MM.1S (cell line): Measurements from ENCODE around the gene TRIM29.

Experiments
- DNase-seq: peaks from one replicate; pipeline ENCODE4 v3.0.0-alpha.2; 2015
- H2AFZ ChIP-seq: fragments of 300-600 bp; sonication (generic); 2 replicates; pipeline ENCODE4 v1.6.0; 2016; ENCODE audit warnings: antibody characterized with exemption, low read length
- H3F3A ChIP-seq: fragments of 300-600 bp; sonication (generic); 2 replicates; pipeline ENCODE4 v1.6.1; 2016; ENCODE audit warnings: mild to moderate bottlenecking, antibody characterized with exemption, low read length, moderate library complexity, mixed read lengths; ENCODE audit not compliant: insufficient read depth
- H3K27ac ChIP-seq: fragments of 300-600 bp; sonication (generic); 2 replicates; pipeline ENCODE4 v1.5.1; 2016; ENCODE audit warnings: mild to moderate bottlenecking, low read length
- H3K27me3 ChIP-seq: fragments of 300-600 bp; sonication (generic); replicated peaks from 2 replicates; pipeline ENCODE4 v1.6.0; 2016; ENCODE audit warnings: low read length; ENCODE audit not compliant: insufficient read depth
- H3K36me3 ChIP-seq: fragments of 300-600 bp; sonication (generic); replicated peaks from 2 replicates; pipeline ENCODE4 v1.6.1; 2016; ENCODE audit warnings: mild to moderate bottlenecking, low read length, mixed read lengths; ENCODE audit not compliant: insufficient read depth
- H3K4me1 ChIP-seq: fragments of 300-600 bp; sonication (generic); 2 replicates; pipeline ENCODE4 v1.6.1; 2016; ENCODE audit warnings: low read length, mixed read lengths
- H3K4me2 ChIP-seq: fragments of 300-600 bp; sonication (generic); 2 replicates; pipeline ENCODE4 v1.6.0; 2016; ENCODE audit warnings: low read depth, low read length
- H3K4me3 ChIP-seq: fragments of 300-600 bp; sonication (generic); 2 replicates; pipeline ENCODE4 v1.5.1; 2016; ENCODE audit warnings: low read length, mixed read lengths
- H3K79me2 ChIP-seq: fragments of 300-600 bp; sonication (generic); 2 replicates; pipeline ENCODE4 v1.6.1; 2016; ENCODE audit warnings: mixed run types, low read length, mixed read lengths
- H3K9ac ChIP-seq: fragments of 300-600 bp; sonication (generic); 2 replicates; pipeline ENCODE4 v1.6.1; 2016; ENCODE audit warnings: low read length, mixed read lengths
- H3K9me2 ChIP-seq: fragments of 300-600 bp; sonication (generic); replicated peaks from 2 replicates; pipeline ENCODE4 v1.6.1; 2016; ENCODE audit warnings: mild to moderate bottlenecking, low read length, mixed read lengths; ENCODE audit not compliant: insufficient read depth
- H3K9me3 ChIP-seq: fragments of 300-600 bp; sonication (generic); replicated peaks from 2 replicates; pipeline ENCODE4 v1.6.1; 2016; ENCODE audit warnings: mild to moderate bottlenecking, low read length, mixed read lengths; ENCODE audit not compliant: insufficient read depth
- H4K20me1 ChIP-seq: fragments of 300-600 bp; sonication (generic); 2 replicates; pipeline ENCODE4 v1.6.1; 2016; ENCODE audit warnings: mild to moderate bottlenecking, low read length, moderate library complexity, mixed read lengths; ENCODE audit not compliant: insufficient read depth
- EZH2 ChIP-seq: fragments of 300-600 bp; sonication (generic); optimal IDR thresholded peaks from 2 replicates; pipeline ENCODE3; 2017; ENCODE audit warnings: low read depth, mild to moderate bottlenecking, antibody characterized with exemption, low read length, mixed read lengths
- EZH2phosphoT487 ChIP-seq: fragments of 300-600 bp; sonication (generic); IDR thresholded peaks from 2 replicates; pipeline ENCODE4 v1.6.1; 2018; ENCODE audit warnings: antibody characterized with exemption, low read length
- TF ChIP-seq, protein P1 (sequence below): fragments of 300-600 bp; sonication (generic); IDR thresholded peaks from 2 replicates; pipeline ENCODE4 v1.5.1; 2016; ENCODE audit warnings: antibody characterized with exemption, low read length, mixed read lengths

Gene TRIM29

DNA sequence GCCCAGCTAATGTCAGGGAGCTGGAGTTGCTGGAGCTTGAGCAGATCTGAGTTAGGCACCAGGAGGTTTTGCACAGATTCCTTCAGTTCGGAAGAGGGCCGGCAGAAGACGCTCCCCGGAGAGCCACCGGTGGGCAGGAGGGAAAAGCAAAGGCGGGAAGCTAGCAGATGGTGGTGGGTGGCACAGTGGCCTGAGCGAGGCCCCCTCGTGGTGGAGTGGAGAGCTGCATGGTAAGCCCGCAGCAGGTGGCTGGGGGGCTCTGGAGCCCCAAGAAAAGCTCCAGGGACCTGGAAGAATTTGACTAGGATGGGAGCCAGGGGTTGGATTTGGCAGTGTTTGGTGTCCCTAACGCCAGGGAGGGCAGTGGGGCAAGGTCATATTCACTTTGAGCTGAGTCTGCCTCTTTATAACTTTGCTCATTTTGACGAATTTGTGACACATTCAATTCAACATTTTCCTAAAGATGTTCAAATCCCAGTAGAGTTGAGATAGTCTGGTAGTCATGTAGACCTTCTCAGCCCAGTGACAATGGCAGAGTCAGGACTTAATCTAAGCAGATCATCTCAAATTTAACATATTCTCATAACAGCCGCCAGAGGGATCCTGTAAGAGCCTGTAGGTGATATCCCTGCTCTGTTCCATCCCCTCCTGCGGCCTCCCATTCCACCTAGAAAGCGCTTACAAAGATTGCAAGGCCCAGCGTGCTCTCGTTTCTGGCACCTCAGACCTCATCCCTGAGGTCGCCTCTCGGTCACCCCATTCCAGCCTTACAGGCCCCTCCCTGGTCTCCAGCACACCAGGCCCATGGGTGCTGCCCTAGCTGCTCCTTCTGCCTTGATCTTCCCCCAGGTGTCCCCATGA, 57.9 kb downstream of the TRIM29 start:
- Histone ChIP-seq H3K9me2 (no peaks in the 10 kb centered on the region), H3K9ac (no peak overlapping the region), H3K4me3 (no peak overlapping the region), H3K27ac (no peak overlapping the region), H3K9me3 (no peaks in the 10 kb centered on the region), H3K4me2 (no peak overlapping the region), H3F3A (no peaks in the 10 kb centered on the region), H3K27me3 (no peaks in the 10 kb centered on the region; the same call in 1 of the 2 replicates), H3K79me2 (no peaks in the 10 kb centered on the region), H2AFZ (no peak overlapping the region), H3K4me1 (0 out of 2 replicates have a peak, but pooled peaks cover 3% of the 10 kb centered on the region), H3K36me3 (no peaks in the 10 kb centered on the region), H4K20me1 (no peaks in the 10 kb centered on the region)
- no peak for TF ChIP-seq EZH2phosphoT487
- TF ChIP-seq, protein P1, sequence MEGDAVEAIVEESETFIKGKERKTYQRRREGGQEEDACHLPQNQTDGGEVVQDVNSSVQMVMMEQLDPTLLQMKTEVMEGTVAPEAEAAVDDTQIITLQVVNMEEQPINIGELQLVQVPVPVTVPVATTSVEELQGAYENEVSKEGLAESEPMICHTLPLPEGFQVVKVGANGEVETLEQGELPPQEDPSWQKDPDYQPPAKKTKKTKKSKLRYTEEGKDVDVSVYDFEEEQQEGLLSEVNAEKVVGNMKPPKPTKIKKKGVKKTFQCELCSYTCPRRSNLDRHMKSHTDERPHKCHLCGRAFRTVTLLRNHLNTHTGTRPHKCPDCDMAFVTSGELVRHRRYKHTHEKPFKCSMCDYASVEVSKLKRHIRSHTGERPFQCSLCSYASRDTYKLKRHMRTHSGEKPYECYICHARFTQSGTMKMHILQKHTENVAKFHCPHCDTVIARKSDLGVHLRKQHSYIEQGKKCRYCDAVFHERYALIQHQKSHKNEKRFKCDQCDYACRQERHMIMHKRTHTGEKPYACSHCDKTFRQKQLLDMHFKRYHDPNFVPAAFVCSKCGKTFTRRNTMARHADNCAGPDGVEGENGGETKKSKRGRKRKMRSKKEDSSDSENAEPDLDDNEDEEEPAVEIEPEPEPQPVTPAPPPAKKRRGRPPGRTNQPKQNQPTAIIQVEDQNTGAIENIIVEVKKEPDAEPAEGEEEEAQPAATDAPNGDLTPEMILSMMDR = peak; percentile 21
- DNase-seq = no peak

DNA sequence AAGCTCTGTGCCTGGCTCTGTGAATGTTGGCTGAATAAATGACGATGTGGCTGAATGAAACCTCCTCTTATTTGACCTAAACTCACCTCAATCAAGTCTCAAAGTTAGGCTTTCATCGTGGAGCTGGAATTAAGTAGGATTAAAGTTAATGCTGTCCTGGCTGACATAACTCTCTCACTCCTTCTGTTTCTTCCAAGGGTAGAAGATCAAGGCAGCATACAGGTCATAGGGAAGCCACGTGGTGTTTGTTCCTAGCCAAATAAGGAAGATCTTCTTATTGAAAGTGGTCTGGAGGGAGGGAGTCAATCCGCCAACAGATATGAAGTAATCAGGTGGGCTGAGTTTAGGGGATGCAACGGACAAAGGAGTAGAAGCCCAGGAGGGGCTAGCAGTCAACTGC, 59.5 kb downstream of the TRIM29 start:
- TF ChIP-seq, protein P1 = no peak
- TF ChIP-seq EZH2phosphoT487 (no peak), EZH2 (no peak)
- Histone ChIP-seq H3K36me3 (no peaks in the 10 kb centered on the region), H3K27me3 (no peaks in the 10 kb centered on the region; the same call in 1 of the 2 replicates)

DNA sequence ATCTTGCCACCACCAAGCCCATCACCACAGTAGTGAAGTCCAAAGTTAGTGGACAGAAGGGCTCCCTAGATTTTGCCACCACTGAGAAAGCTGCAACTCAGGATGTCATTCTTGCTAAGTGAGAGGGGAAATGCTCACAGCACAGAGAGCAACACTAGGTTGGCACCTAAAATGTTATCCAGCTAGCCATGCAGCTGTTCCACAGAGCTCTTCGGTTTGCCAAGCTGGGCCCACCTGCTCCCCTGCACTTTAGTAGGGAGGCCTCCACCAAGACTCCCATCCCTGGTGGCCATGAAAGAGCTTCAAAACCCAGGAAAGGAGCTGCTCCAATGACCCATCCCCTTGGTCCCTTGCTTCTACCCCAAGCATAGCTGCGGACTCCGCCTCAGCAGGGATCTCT, 63.8 kb downstream of the TRIM29 start:
- Histone ChIP-seq H2AFZ (no peak overlapping the region), H3K79me2 (no peaks in the 10 kb centered on the region), H3K4me3 (no peak overlapping the region)

More for the DNA sequence above, 59.5 kb downstream of the TRIM29 start:
- no peaks in the 10 kb centered on the region for H3K9me2 ChIP-seq
- no peak overlapping the region for H3K4me3 ChIP-seq
- no peak for DNase-seq
- H3K27ac ChIP-seq = no peak overlapping the region
- no peaks in the 10 kb centered on the region for H3K9me3 ChIP-seq
- 0 out of 2 replicates have a peak overlapping the region, but pooled peaks have one; percentile 12 for H2AFZ ChIP-seq
- no peaks in the 10 kb centered on the region for H4K20me1 ChIP-seq
- H3K4me1 ChIP-seq = 0 out of 2 replicates have a peak, but pooled peaks cover 3% of the 10 kb centered on the region
- no peak overlapping the region for H3K9ac ChIP-seq
- H3K79me2 ChIP-seq = no peaks in the 10 kb centered on the region
- H3F3A ChIP-seq = no peaks in the 10 kb centered on the region
- peak overlapping the region; percentile 25; the same call in 1 of the 2 replicates for H3K4me2 ChIP-seq

More for the DNA sequence above, 63.8 kb downstream of the TRIM29 start:
- no peak overlapping the region for H3K9ac ChIP-seq
- H3K27me3 ChIP-seq = no peaks in the 10 kb centered on the region; the same call in 1 of the 2 replicates
- no peaks in the 10 kb centered on the region for H3F3A ChIP-seq
- TF ChIP-seq EZH2phosphoT487 (no peak), EZH2 (no peak)
- TF ChIP-seq, protein P1 = no peak
- no peaks in the 10 kb centered on the region for H3K36me3 ChIP-seq
- no peaks in the 10 kb centered on the region for H3K9me3 ChIP-seq
- no peaks in the 10 kb centered on the region for H3K9me2 ChIP-seq
- no peak for DNase-seq
- 0 out of 2 replicates have a peak, but pooled peaks cover under 1% of the 10 kb centered on the region for H3K4me1 ChIP-seq
- H3K4me2 ChIP-seq = no peak overlapping the region
- H4K20me1 ChIP-seq = no peaks in the 10 kb centered on the region
- H3K27ac ChIP-seq = no peak overlapping the region
